Spinal cord (tissue), 10 donors: ENCODE measurements around the gene PGLYRP3. TPM values are rescaled to one million over a fixed set of nuclear protein-coding genes. Genes with fewer than 3 reads are reported as not detected.

Experiments used
- DNase-seq, 6 donors: peaks; one replicate each; pipeline versions ENCODE4 v3.0.0 to v3.0.0-alpha.2; 2013 to 2015; ENCODE audit warnings: low spot score in 6 of 6, low read depth in 4 of 6
- H3K27ac ChIP-seq: one replicate; pipeline ENCODE4 v1.5.1; 2013; ENCODE audit warnings: low read depth, low read length, control low read depth
- H3K27me3 ChIP-seq: one replicate; pipeline ENCODE4 v1.6.1; 2013; ENCODE audit warnings: low read length; ENCODE audit not compliant: control insufficient read depth, insufficient read depth
- H3K36me3 ChIP-seq: one replicate; pipeline ENCODE4 v1.6.1; 2013; ENCODE audit warnings: low read length; ENCODE audit not compliant: control insufficient read depth, insufficient read depth
- H3K4me1 ChIP-seq: one replicate; pipeline ENCODE4 v1.6.1; 2013; ENCODE audit warnings: low read length; ENCODE audit not compliant: control insufficient read depth, insufficient read depth
- H3K4me3 ChIP-seq: one replicate; pipeline ENCODE4 v1.5.1; 2013; ENCODE audit warnings: low read depth, low read length, control low read depth
- H3K9me3 ChIP-seq: one replicate; pipeline ENCODE4 v1.6.1; 2013; ENCODE audit warnings: low read length; ENCODE audit not compliant: control insufficient read depth, insufficient read depth
- WGBS: methylation state at CpG from one replicate; pipeline ENCODE4 v1.1.5; 2013; ENCODE audit warnings: missing lambda C conversion rate; ENCODE audit not compliant: insufficient coverage; 5-methylcytosine and 5-hydroxymethylcytosine counted together
- polyA plus RNA-seq, 2 donors: library from polyadenylated mRNA; unstranded; fragments of 120-200 nt; gene quantifications; one replicate each; pipeline ENCODE4 v1.2.1, GENCODE V29; 2013; ENCODE audit not compliant: insufficient read length in 2 of 2
- total RNA-seq, 2 donors: library from RNA; depleted of rRNA in 1 of 2; stranded (reverse); fragments of 120-200 nt in 1 of 2; fragments of >200 nt in 1 of 2; gene quantifications; one replicate each; pipeline versions ENCODE4 v1.2.3 to v1.2.4, GENCODE V29; 2013 to 2014
- donor health status: healthy.

Gene PGLYRP3
- total and polyA plus RNA-seq, 4 donors = not detected

DNA sequence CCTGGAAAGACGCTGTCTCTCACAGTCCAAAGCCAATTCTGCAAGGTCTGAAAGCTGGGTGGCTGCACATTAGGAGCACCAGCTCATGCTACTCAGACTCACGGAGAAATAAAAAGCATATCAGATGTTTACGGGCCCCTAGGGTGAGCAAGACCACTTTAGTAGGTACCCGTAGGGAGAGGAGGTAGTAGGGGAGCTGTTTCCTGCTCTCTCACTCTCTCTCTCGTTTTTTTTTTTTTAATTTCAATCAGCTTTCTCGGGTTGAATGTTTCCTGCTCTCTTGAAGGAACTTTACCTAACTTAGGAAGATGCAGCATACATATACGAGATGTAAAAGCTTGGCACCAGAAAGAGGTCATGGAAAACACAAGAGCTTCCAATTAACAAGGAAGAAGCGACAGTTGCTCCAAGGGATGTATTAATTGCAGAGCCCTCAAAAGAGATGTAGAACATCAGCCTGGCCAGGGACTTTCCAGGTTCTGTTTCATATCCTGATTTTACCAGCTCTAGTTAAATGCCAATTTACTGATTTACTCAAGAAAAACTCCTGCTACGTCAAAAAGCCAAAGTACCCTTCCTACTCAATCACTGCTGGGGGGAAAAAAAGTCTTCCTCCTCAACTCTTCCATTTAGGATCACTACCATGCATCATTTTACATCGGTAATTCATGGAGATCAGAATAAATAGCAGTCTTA is 50.1 kb downstream of the PGLYRP3 start:
- no peak for DNase-seq
- peaks cover 10% of the 10 kb centered on the region for H3K4me1 ChIP-seq
- no peak overlapping the region for H3K4me3 ChIP-seq
- peaks cover 10% of the 10 kb centered on the region for H3K27me3 ChIP-seq
- H3K9me3 ChIP-seq = peaks cover 2% of the 10 kb centered on the region
- WGBS = 62% methylated on average over 4 of the region's 10 CpGs
- no peak overlapping the region for H3K27ac ChIP-seq
- no peaks in the 10 kb centered on the region for H3K36me3 ChIP-seq

DNA sequence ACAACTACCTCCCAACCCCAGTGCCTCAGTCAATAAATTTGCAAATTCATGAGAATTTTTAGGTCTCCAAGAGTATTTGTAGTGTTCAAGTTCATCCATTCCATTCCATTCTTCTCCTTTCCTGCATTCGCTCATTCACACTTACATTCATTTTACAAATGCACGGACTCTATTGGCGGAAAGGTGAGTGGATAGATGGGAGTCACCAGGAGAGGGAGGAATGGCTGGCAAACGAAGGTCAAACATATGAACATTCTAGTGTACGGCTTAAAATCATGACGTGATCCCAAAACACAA is 50.7 kb downstream of the PGLYRP3 start:
- WGBS = 22% methylated on average over 4 of the region's 6 CpGs
- Histone ChIP-seq H3K36me3 (no peaks in the 10 kb centered on the region), H3K27ac (no peak overlapping the region), H3K9me3 (peaks cover 2% of the 10 kb centered on the region), H3K4me3 (peak overlapping the region; percentile 28), H3K4me1 (peaks cover 10% of the 10 kb centered on the region), H3K27me3 (peaks cover 10% of the 10 kb centered on the region)
- peak in 3 of 6 donors; percentile 2 to 76 (median 7) for DNase-seq

DNA sequence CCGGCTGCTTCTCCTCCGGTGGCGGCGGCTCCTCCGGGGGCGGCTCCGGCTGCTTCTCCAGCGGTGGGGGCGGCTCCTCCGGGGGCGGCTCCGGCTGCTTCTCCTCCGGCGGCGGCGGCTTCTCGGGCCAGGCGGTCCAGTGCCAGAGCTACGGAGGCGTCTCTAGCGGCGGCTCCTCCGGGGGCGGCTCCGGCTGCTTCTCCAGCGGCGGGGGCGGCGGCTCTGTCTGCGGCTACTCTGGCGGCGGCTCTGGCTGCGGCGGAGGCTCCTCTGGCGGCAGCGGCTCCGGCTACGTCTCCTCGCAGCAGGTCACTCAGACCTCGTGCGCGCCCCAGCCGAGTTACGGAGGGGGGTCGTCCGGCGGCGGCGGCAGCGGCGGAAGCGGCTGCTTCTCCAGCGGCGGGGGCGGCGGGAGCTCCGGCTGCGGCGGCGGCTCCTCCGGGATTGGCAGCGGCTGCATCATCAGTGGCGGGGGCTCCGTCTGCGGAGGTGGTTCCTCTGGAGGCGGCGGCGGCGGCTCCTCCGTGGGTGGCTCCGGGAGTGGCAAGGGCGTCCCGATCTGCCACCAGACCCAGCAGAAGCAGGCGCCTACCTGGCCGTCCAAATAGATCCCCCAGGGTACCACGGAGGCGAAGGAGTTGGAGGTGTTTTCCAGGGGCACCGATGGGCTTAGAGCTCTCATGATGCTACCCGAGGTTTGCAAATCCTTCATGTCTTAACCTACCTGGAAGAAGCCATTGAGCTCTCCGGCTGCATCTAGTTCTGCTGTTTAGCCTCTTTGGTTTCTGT is 51.3 kb downstream of the PGLYRP3 start:
- Histone ChIP-seq H3K27ac (no peak overlapping the region), H3K36me3 (no peaks in the 10 kb centered on the region), H3K4me3 (peak overlapping the region; percentile 28), H3K9me3 (peaks cover 2% of the 10 kb centered on the region), H3K27me3 (peaks cover 10% of the 10 kb centered on the region), H3K4me1 (peaks cover 10% of the 10 kb centered on the region)
- WGBS = under 1% methylated on average over 79 of the region's 80 CpGs
- peak in 5 of 6 donors; percentile 10 to 79 (median 22) for DNase-seq

DNA sequence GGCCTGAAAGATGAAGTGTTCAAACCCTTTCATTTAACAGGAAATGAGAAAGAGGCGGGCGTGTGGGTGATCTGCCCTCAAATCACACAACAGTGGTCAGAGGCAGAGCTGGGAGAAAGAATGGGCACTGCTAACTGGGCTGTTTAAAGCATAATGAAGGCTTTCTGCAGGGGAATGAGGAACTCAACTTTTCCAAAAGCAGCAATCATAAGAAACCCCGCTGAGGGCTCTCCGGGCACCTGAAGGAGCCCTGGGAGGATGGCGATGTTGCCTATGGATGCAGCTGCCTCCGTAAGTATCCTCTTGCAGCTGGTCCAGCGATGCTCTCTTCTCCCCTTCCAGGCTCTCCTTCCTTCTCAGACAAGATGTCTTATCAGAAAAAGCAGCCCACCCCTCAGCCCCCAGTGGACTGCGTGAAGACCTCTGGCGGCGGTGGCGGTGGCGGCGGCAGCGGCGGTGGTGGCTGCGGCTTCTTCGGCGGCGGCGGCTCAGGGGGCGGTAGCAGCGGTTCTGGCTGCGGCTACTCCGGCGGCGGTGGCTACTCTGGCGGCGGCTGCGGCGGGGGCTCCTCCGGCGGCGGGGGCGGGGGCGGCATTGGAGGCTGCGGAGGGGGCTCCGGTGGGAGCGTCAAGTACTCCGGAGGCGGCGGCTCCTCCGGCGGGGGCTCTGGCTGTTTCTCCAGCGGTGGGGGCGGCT is 52.0 kb downstream of the PGLYRP3 start:
- under 1% methylated on average over 43 of the region's 45 CpGs for WGBS
- H3K27me3 ChIP-seq = peaks cover 10% of the 10 kb centered on the region
- no peaks in the 10 kb centered on the region for H3K36me3 ChIP-seq
- DNase-seq = peak in 4 of 6 donors; percentile 15 to 80 (median 45)
- H3K9me3 ChIP-seq = peaks cover 2% of the 10 kb centered on the region
- H3K4me1 ChIP-seq = peaks cover 10% of the 10 kb centered on the region
- H3K27ac ChIP-seq = no peak overlapping the region
- H3K4me3 ChIP-seq = peak overlapping the region; percentile 6

DNA sequence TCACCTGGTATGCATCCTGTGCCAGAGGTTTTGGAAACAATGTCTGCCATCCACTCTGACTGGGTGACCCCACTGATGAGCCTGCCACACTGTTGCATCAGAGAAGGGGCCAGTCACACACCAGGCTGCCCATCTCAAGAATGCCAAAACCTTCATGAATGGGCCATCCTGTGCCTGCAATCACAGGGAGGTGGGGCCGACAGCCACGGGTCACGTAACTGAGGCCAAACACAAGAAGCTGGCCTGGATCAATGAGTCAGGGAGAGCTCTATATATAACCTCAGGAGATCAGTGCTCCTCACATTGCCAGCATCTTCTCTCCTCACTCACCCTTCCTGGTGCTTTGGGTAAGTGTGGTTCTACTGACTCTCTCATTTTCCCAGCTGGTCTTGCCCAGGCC is 53.4 kb downstream of the PGLYRP3 start, which contains the start of gene LORICRIN:
LORICRIN (plus strand) TSS at position 301 of the 400 bp plus-strand sequence. CDS start 1,263 bp downstream, outside the sequence.
- Histone ChIP-seq H3K27me3 (peaks cover 9% of the 10 kb centered on the region), H3K36me3 (no peaks in the 10 kb centered on the region), H3K4me3 (peak within 1 kb of the TSS; percentile 6), H3K4me1 (peaks cover 10% of the 10 kb centered on the region), H3K27ac (no peak within 1 kb of the TSS), H3K9me3 (peaks cover under 1% of the 10 kb centered on the region)
- 77% methylated on average over 3 of the region's 3 CpGs for WGBS
- DNase-seq = no peak

DNA sequence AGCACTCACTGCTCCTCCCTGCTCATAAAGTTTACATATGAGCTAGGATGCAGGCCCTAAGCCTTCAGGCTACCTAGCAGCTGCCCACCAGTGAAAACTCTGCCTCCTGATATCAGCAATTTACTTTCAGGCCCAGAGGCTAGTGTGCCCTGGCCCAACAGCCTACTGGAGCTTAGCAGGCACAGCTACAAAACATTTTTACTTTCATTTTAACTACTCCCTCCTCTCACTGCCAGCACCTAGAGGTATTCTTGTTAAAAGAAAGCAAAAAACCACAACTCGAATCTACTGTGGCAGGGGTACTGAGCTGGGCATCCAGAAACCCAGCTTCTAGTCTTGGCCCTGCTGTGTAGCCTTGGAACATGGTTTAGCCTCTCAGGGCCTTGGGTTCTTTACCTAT is 59.1 kb downstream of the PGLYRP3 start:
- no peaks in the 10 kb centered on the region for H3K27me3 ChIP-seq
- no peaks in the 10 kb centered on the region for H3K9me3 ChIP-seq
- WGBS = 60% methylated on average over 1 of the region's 1 CpG
- no peak for DNase-seq
- no peak overlapping the region for H3K4me3 ChIP-seq
- no peaks in the 10 kb centered on the region for H3K4me1 ChIP-seq
- no peak overlapping the region for H3K27ac ChIP-seq
- no peaks in the 10 kb centered on the region for H3K36me3 ChIP-seq

DNA sequence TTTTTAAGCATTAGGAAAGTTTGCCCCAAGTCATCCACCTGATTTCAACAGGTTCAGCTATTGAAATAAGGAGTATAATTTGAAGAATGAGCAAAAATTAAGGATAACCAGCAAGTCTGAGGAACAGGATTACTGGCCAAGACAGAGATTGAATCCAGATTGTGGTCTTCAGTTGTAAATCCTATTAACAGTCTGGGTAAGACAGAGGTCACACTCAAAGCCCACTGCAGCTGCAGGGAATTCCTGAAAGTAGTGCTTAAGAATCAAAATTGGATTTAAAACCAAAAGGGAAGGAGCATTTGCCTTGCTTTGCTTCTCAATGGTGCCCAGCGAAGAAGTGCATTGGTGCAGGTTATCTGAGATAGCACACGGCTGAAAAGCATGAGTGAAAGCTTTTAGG is 59.7 kb downstream of the PGLYRP3 start:
- no peak overlapping the region for H3K4me3 ChIP-seq
- no peaks in the 10 kb centered on the region for H3K9me3 ChIP-seq
- H3K36me3 ChIP-seq = no peaks in the 10 kb centered on the region
- DNase-seq = no peak
- H3K4me1 ChIP-seq = no peaks in the 10 kb centered on the region
- H3K27me3 ChIP-seq = no peaks in the 10 kb centered on the region
- WGBS = 97% methylated on average over 2 of the region's 2 CpGs
- H3K27ac ChIP-seq = no peak overlapping the region

DNA sequence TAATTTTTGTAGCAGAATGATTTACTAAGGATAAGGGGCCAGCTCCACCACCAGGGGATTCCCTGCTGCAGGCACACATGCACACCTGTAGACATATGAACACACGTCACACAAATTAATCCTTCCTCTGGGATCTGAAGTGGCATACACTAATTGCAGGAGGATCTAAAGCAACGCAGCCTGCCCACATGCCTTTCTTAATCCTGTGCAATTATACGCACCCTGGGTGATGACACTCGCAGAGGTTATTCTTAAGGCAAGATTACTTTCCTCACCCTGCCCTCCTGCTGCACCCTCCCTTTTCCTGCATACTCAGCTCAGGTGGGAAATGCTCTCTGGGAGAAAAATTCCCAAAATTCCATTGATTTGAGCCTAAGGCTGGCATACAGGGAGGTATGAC is 60.8 kb downstream of the PGLYRP3 start:
- Histone ChIP-seq H3K4me1 (no peaks in the 10 kb centered on the region), H3K27me3 (no peaks in the 10 kb centered on the region), H3K27ac (no peak overlapping the region), H3K36me3 (no peaks in the 10 kb centered on the region), H3K9me3 (no peaks in the 10 kb centered on the region), H3K4me3 (no peak overlapping the region)
- DNase-seq = no peak
- 83% methylated on average over 4 of the region's 4 CpGs for WGBS

DNA sequence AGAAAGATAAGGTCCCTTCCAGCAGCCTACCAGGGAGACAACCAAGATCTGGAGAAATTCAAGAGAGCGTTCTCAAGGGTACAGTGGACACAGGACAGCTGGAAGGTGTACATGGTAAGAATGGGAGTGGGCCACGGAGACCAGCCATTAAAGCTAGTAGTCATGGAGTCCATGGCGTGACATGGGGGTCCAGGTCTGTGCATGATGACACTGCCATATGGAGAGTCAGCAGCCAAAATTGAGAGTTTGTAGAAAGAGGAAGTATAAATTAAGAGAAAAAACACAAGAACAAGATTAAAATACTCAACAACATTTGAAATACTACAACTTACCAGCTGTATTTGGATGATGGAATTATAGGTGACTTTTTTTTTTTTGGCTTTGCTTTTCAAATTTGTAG is 61.2 kb downstream of the PGLYRP3 start:
- no peaks in the 10 kb centered on the region for H3K4me1 ChIP-seq
- H3K36me3 ChIP-seq = no peaks in the 10 kb centered on the region
- no peaks in the 10 kb centered on the region for H3K9me3 ChIP-seq
- H3K4me3 ChIP-seq = no peak overlapping the region
- 98% methylated on average over 3 of the region's 3 CpGs for WGBS
- no peaks in the 10 kb centered on the region for H3K27me3 ChIP-seq
- DNase-seq = no peak
- no peak overlapping the region for H3K27ac ChIP-seq
